ENCODE results near the gene TMEM53. TPM values are rescaled to one million over a fixed set of nuclear protein-coding genes. Genes with fewer than 3 reads are reported as not detected.

Gene TMEM53
- total RNA-seq, 1 experiment from 2014 or later: 9.3 TPM

- H3K9me3 ChIP-seq (ENCODE audit: low read length): no peaks in the 10 kb centered on the region
- no peak overlapping the region for H3K4me2 ChIP-seq (ENCODE audit: low read length)
- no TSS peak for BruUV-seq (replicated peaks)
- POLR2A ChIA-PET (ENCODE audit: unreplicated experiment): no interaction called here
- H3K79me2 ChIP-seq (ENCODE audit: low read length): no peaks in the 10 kb centered on the region
- no peak overlapping the region for H2AFZ ChIP-seq (ENCODE audit: low read length)
- DNase-seq: no peak
- no peak overlapping the region for H3K9ac ChIP-seq (ENCODE audit: low read length)
- peaks cover 16% of the 10 kb centered on the region for H3K4me1 ChIP-seq (ENCODE audit: insufficient read depth, low read length)
- intact Hi-C loops (cut with micrococcal nuclease): no loop called here
- CTCF ChIA-PET: no interaction called here
- H3K27ac ChIP-seq (ENCODE audit: low read length): no peak overlapping the region
- H3K9me2 ChIP-seq (replicated peaks; ENCODE audit: low read length): no peaks in the 10 kb centered on the region
- TF ChIP-seq EZH2phosphoT487 (IDR thresholded peaks at IDR 0.05; ENCODE audit: borderline replicate concordance, low read length) (no peak), CTCF (conservative IDR thresholded peaks at IDR 0.05; ENCODE audit: low read depth, low read length) (no peak), EZH2 (IDR thresholded peaks at IDR 0.05; ENCODE audit: low read length, unreplicated experiment) (no peak)
- no peaks in the 10 kb centered on the region for H3K36me3 ChIP-seq (ENCODE audit: low read depth, low read length)
- H3K4me3 ChIP-seq (ENCODE audit: low read length): no peak overlapping the region
- no peaks in the 10 kb centered on the region for H3K27me3 ChIP-seq (ENCODE audit: low read length)
- no peaks in the 10 kb centered on the region for H4K20me1 ChIP-seq (ENCODE audit: low read length)
- no peak for ATAC-seq
- H3F3A ChIP-seq (ENCODE audit: low read length, unreplicated experiment): no peaks in the 10 kb centered on the region
These were observed 22.6 kb upstream of the TMEM53 start for GRCh38 chr1:44696789-44697345.

GRCh38 chr1:44696101-44696500, 21.8 kb upstream of the TMEM53 start:
- ATAC-seq (no peak), DNase-seq (no peak)
- POLR2A ChIA-PET (ENCODE audit: unreplicated experiment): no interaction called here

More at GRCh38 chr1:44696101-44696500, 21.8 kb upstream of the TMEM53 start:
- Histone ChIP-seq H2AFZ (ENCODE audit: low read length) (no peak overlapping the region), H3K9me2 (replicated peaks; ENCODE audit: low read length) (no peaks in the 10 kb centered on the region), H3K27ac (ENCODE audit: low read length) (no peak overlapping the region), H3K4me2 (ENCODE audit: low read length) (no peak overlapping the region), H3K4me1 (ENCODE audit: insufficient read depth, low read length) (peaks cover 13% of the 10 kb centered on the region), H3K79me2 (ENCODE audit: low read length) (no peaks in the 10 kb centered on the region), H4K20me1 (ENCODE audit: low read length) (no peaks in the 10 kb centered on the region), H3K36me3 (ENCODE audit: low read depth, low read length) (no peaks in the 10 kb centered on the region), H3K27me3 (ENCODE audit: low read length) (no peaks in the 10 kb centered on the region), H3F3A (ENCODE audit: low read length, unreplicated experiment) (no peaks in the 10 kb centered on the region), H3K9me3 (ENCODE audit: low read length) (no peaks in the 10 kb centered on the region), H3K4me3 (ENCODE audit: low read length) (no peak overlapping the region), H3K9ac (ENCODE audit: low read length) (no peak overlapping the region)
- BruUV-seq (replicated peaks): no TSS peak
- CTCF ChIA-PET: no interaction called here
- TF ChIP-seq EZH2 (IDR thresholded peaks at IDR 0.05; ENCODE audit: low read length, unreplicated experiment): no peak
- no peak for TF ChIP-seq EZH2phosphoT487 (IDR thresholded peaks at IDR 0.05; ENCODE audit: borderline replicate concordance, low read length)
- no peak for TF ChIP-seq CTCF (conservative IDR thresholded peaks at IDR 0.05; ENCODE audit: low read depth, low read length)
- intact Hi-C loops (cut with micrococcal nuclease): no loop called here
